ENCODE results near the gene WDR90.

GRCh38 chr16:716200-716568 lies 67.0 kb downstream of the WDR90 start:
- TF ChIP-seq CTCF (IDR thresholded peaks at IDR 0.05; ENCODE audit: low read depth, low read length) (no peak), POLR2A (IDR thresholded peaks at IDR 0.05; ENCODE audit: extremely low read depth, insufficient read length) (no peak), MYC (IDR thresholded peaks at IDR 0.05; ENCODE audit: low read depth, low read length) (no peak)
- TF ChIP-seq, protein P1, sequence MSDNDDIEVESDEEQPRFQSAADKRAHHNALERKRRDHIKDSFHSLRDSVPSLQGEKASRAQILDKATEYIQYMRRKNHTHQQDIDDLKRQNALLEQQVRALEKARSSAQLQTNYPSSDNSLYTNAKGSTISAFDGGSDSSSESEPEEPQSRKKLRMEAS (IDR thresholded peaks at IDR 0.05; ENCODE audit: low read depth, low read length), result no peak

Data from NB4 (cell line).